ENCODE data around the gene OR2J3. TPM values are rescaled to one million over a fixed set of nuclear protein-coding genes. Genes with fewer than 3 reads are reported as not detected.

OR2J3 gene
- total RNA-seq, 4 donors from 2014 or later, result not detected

DNA sequence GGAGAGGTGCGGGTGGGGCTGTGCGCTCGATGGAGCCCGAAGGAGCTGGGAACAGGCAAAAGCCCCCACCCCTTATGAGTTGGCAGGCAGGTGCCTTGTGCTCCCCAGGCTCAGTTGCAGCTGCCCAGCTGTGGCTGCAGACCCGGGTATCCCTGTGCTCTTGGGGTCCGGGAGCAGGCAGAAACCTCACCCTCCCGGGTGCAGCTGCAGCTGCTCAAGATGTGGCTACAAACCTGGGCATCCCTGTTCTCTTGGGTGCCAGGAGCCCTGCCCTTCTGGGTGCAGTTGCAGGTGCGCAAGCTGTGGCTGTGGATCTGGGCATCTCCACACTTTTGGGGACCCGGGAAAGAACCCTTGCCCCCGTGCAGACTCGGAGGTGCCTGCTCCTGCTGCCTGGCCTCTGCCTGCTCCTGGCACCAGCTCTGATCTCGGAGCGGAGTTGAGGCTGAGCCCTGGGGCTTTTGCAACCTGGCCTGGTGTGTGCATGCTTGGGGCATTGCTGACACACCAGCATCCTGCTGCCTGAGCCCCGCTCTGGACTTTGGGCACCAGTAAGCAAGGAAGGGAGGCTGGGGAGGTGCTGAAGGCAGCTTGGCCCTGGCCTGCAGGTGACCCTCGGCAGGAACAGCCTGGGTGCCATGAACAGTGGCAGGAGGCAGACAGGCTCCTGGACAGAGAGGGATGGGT is 21.6 kb downstream of the OR2J3 start:
- Histone ChIP-seq H3K4me1 (no peaks in the 10 kb centered on the region), H3K4me3 (replicated peaks in 1 of 3) (no peak overlapping the region), H3K9me3 (no peaks in the 10 kb centered on the region), H3K36me3 (no peaks in the 10 kb centered on the region), H3K27me3 (no peaks in the 10 kb centered on the region), H3K27ac (no peak overlapping the region)
- TF ChIP-seq, protein P1, sequence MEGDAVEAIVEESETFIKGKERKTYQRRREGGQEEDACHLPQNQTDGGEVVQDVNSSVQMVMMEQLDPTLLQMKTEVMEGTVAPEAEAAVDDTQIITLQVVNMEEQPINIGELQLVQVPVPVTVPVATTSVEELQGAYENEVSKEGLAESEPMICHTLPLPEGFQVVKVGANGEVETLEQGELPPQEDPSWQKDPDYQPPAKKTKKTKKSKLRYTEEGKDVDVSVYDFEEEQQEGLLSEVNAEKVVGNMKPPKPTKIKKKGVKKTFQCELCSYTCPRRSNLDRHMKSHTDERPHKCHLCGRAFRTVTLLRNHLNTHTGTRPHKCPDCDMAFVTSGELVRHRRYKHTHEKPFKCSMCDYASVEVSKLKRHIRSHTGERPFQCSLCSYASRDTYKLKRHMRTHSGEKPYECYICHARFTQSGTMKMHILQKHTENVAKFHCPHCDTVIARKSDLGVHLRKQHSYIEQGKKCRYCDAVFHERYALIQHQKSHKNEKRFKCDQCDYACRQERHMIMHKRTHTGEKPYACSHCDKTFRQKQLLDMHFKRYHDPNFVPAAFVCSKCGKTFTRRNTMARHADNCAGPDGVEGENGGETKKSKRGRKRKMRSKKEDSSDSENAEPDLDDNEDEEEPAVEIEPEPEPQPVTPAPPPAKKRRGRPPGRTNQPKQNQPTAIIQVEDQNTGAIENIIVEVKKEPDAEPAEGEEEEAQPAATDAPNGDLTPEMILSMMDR (IDR thresholded peaks at IDR 0.05), result no peak
- TF ChIP-seq POLR2A (IDR thresholded peaks at IDR 0.05), result no peak
- intact Hi-C loops (cut with DNase I), result no loop called here
- DNase-seq, result no peak
- 64 to 67% methylated on average over 4 to 7 of the region's 15 CpGs for WGBS, 2 donors

DNA sequence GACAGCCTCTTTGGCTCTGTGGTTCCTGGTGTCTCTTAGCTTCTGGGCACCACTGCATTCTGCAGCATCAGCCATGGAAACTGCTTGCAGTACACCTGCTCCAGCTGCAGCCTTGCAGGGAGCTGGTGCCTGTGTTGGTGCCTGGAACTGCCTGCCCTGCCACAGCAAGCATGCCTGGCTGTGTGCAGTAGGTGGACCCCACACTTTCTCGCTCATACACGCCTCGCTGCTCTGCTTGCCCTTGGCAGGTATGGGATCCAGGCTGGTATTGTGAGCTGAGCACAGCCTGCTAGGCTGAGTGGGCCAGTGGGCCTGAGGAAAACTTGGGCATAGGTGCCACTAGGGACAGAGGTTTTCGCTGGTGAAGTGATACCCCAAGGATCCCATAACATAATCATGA is 22.8 kb downstream of the OR2J3 start:
- Histone ChIP-seq H3K4me3 (replicated peaks in 1 of 3) (no peak overlapping the region), H3K9me3 (no peaks in the 10 kb centered on the region), H3K27me3 (no peaks in the 10 kb centered on the region), H3K4me1 (no peaks in the 10 kb centered on the region), H3K27ac (no peak overlapping the region), H3K36me3 (no peaks in the 10 kb centered on the region)
- WGBS, 2 donors, result 75 to 86% methylated on average over 4 of the region's 4 CpGs
- no peak for DNase-seq
- no peak for TF ChIP-seq POLR2A (IDR thresholded peaks at IDR 0.05)
- TF ChIP-seq, protein P1 (IDR thresholded peaks at IDR 0.05), result no peak
- intact Hi-C loops (cut with DNase I), result no loop called here

DNA sequence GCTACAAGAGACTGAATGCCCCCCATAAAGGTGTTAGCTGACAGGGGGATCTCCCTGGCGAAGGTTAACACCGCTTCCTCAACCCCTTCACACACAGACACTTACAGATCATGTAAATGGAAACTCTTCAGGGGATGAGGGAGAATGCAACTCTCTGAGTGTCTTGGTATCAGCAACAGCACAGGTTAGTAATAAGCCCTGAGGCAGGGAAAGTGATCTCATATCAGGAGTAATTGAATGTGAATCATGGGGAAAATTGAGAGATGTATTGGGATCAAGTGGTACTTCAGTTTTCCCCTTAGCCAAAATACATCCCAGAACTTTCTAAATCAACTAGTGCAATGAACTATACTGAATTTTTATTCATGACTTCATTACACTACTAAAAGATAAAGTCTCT is 23.8 kb downstream of the OR2J3 start:
- H3K36me3 ChIP-seq, result no peaks in the 10 kb centered on the region
- H3K27ac ChIP-seq, result no peak overlapping the region
- DNase-seq, result no peak
- intact Hi-C loops (cut with DNase I), result no loop called here
- TF ChIP-seq, protein P1 (IDR thresholded peaks at IDR 0.05), result no peak
- TF ChIP-seq POLR2A (IDR thresholded peaks at IDR 0.05), result no peak
- no peaks in the 10 kb centered on the region for H3K9me3 ChIP-seq
- WGBS, 2 donors, result 73 to 85% methylated on average over 2 of the region's 2 CpGs
- no peaks in the 10 kb centered on the region for H3K27me3 ChIP-seq
- H3K4me3 ChIP-seq (replicated peaks in 1 of 3), result no peak overlapping the region
- H3K4me1 ChIP-seq, result no peaks in the 10 kb centered on the region

DNA sequence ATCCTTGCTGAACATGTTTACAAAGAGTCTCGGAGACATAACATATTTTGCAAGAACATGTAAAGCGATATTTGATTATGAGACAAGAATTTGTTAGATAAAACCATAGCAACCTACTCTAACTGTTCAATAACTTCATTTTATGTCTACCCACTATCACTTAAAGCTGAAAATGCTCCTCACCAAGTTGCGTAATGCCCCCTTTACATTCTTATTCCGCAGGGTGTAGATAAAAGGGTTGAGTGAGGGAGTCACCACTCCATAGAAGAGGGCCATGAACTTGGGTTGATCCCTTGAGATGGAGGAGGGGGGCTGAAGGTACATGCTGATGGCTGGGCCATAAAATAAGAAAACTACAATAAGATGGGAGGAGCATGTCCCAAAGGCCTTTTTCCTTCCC is 29.9 kb downstream of the OR2J3 start:
- 86 to 88% methylated on average over 4 of the region's 4 CpGs for WGBS, 2 donors
- no peaks in the 10 kb centered on the region for H3K4me1 ChIP-seq

DNA sequence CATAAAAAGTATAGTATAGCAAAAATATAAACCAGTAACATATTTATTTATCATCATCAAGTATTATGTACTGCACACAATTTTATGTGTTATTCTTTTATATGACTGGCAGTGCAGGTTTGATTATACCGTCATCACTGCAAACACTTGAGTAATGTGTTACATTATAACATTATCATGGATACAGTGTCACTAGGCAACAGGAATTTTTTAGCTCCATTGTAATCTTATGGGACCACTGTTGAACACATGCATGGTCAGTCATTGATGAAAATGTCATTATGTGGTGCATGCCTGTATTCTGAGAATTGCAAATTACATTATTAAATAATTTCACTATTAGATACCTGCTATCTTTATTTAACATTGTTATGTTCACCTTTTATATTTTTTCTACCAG is 33.7 kb downstream of the OR2J3 start:
- intact Hi-C loops (cut with DNase I), result no loop called here
- TF ChIP-seq POLR2A (IDR thresholded peaks at IDR 0.05), result no peak
- TF ChIP-seq, protein P1 (IDR thresholded peaks at IDR 0.05), result no peak
- WGBS, 2 donors, result 87 to 94% methylated on average over 1 of the region's 1 CpG

More for the DNA sequence above, 29.9 kb downstream of the OR2J3 start:
- Histone ChIP-seq H3K27ac (no peak overlapping the region), H3K4me3 (replicated peaks in 1 of 3) (no peak overlapping the region), H3K9me3 (no peaks in the 10 kb centered on the region), H3K36me3 (no peaks in the 10 kb centered on the region), H3K27me3 (no peaks in the 10 kb centered on the region)
- intact Hi-C loops (cut with DNase I), result no loop called here
- DNase-seq, result no peak
- TF ChIP-seq POLR2A (IDR thresholded peaks at IDR 0.05), result no peak
- TF ChIP-seq, protein P1 (IDR thresholded peaks at IDR 0.05), result no peak

More for the DNA sequence above, 33.7 kb downstream of the OR2J3 start:
- H3K36me3 ChIP-seq, result no peaks in the 10 kb centered on the region
- H3K4me1 ChIP-seq, result no peaks in the 10 kb centered on the region
- no peaks in the 10 kb centered on the region for H3K27me3 ChIP-seq
- H3K4me3 ChIP-seq (replicated peaks in 1 of 3), result no peak overlapping the region
- no peak overlapping the region for H3K27ac ChIP-seq
- no peaks in the 10 kb centered on the region for H3K9me3 ChIP-seq
- DNase-seq, result no peak

All from thyroid gland (tissue), 4 donors.